HepG2 (cell line): ENCODE data around the gene ZNF782. TPM values are rescaled to one million over a fixed set of nuclear protein-coding genes. Genes with fewer than 3 reads are reported as not detected.

Source experiments
- ARNT2 ChIP-seq: sonication (generic); formaldehyde crosslinking; IDR thresholded peaks from 2 replicates; pipeline ENCODE4 v1.8.0; 2022; ENCODE audit warnings: mild to moderate bottlenecking, low read depth, missing genetic modification reagents, moderate library complexity
- CBX2 ChIP-seq, 2 experiments: fragments of 200-600 bp in 1 of 2; sonication (generic); formaldehyde crosslinking in 1 of 2; IDR thresholded peaks; 2 replicates each; pipeline versions ENCODE4 v1.7.0 to v1.8.1; 2018 to 2022; ENCODE audit warnings: low read depth in 2 of 2, low read length in 1 of 2, mild to moderate bottlenecking in 1 of 2, missing genetic modification reagents in 1 of 2
- ERF ChIP-seq: IDR thresholded peaks from 2 replicates; pipeline ENCODE4 v1.6.1; 2018; ENCODE audit warnings: missing biosample characterization, missing genetic modification reagents
- HOXA7 ChIP-seq: sonication (generic); formaldehyde crosslinking; IDR thresholded peaks from 2 replicates; pipeline ENCODE4 v1.8.1; 2022; ENCODE audit warnings: mild to moderate bottlenecking, missing genetic modification reagents, moderate library complexity
- ISL2 ChIP-seq: sonication (generic); formaldehyde crosslinking; IDR thresholded peaks from 2 replicates; pipeline ENCODE4 v1.5.0; 2020; ENCODE audit warnings: missing genetic modification reagents
- NPAS2 ChIP-seq: sonication (generic); formaldehyde crosslinking; IDR thresholded peaks from 2 replicates; pipeline ENCODE4 v1.8.0; 2022; ENCODE audit warnings: mild to moderate bottlenecking, missing genetic modification reagents, borderline replicate concordance
- ZNF33B ChIP-seq: sonication (generic); formaldehyde crosslinking; IDR thresholded peaks from 2 replicates; pipeline ENCODE4 v1.5.1; 2020; ENCODE audit warnings: mild to moderate bottlenecking, missing genetic modification reagents
- polyA plus RNA-seq, 8 experiments: library from polyadenylated mRNA; depleted of rRNA in 3 of 8; stranded (reverse) in 7 of 8; unstranded in 1 of 8; fragments of >200 nt; fragmentation: Illumina TruSeq in 4 of 8; extraction: Trizol in 4 of 8; gene quantifications; 2 replicates each; pipeline versions ENCODE4 v1.2.1 to v1.2.3, GENCODE V29; 2011 to 2016; ENCODE audit warnings: low read depth in 4 of 8, missing spikeins in 1 of 8, mixed read lengths in 1 of 8; ENCODE audit not compliant: insufficient read depth in 1 of 8
- total RNA-seq, 5 experiments: library from RNA; depleted of rRNA; stranded (reverse); fragments of >200 nt; fragmentation: Illumina TruSeq; extraction: Trizol; gene quantifications; 2 replicates each; pipeline ENCODE4 v1.2.3, GENCODE V29; 2016; ENCODE audit warnings: low read depth in 1 of 5
- TF ChIP-seq, protein P1 (sequence below): sonication (generic); formaldehyde crosslinking; conservative IDR thresholded peaks from 2 replicates; pipeline ENCODE4 v1.4.0; 2020; ENCODE audit warnings: mild to moderate bottlenecking, missing genetic modification reagents, moderate library complexity
- TF ChIP-seq, protein P2 (sequence below): sonication (generic); formaldehyde crosslinking; IDR thresholded peaks from 2 replicates; pipeline ENCODE4 v1.5.0; 2020; ENCODE audit warnings: missing genetic modification reagents
- TF ChIP-seq, protein P3 (sequence below): sonication (generic); formaldehyde crosslinking; IDR thresholded peaks from 2 replicates; pipeline ENCODE4 v1.5.1; 2020; ENCODE audit warnings: mild to moderate bottlenecking, missing genetic modification reagents
- TF ChIP-seq, protein P4 (sequence below): sonication (generic); formaldehyde crosslinking; IDR thresholded peaks from 2 replicates; pipeline ENCODE4 v1.4.0; 2020; ENCODE audit warnings: mild to moderate bottlenecking, missing genetic modification reagents
- TF ChIP-seq, protein P5 (sequence below): sonication (generic); formaldehyde crosslinking; IDR thresholded peaks from 2 replicates; pipeline ENCODE4 v1.8.1; 2023; ENCODE audit warnings: mild to moderate bottlenecking, missing genetic modification reagents
- TF ChIP-seq, protein P6 (sequence below): sonication (generic); formaldehyde crosslinking; IDR thresholded peaks from 2 replicates; pipeline ENCODE4 v1.5.0; 2020; ENCODE audit warnings: mild to moderate bottlenecking, missing genetic modification reagents

ZNF782 gene
- total and polyA plus RNA-seq, 2 of the 13 experiments (the other 11 are each of a cell fraction or from before 2014, with no cell fraction given), result 1.4 to 4.9 TPM

DNA sequence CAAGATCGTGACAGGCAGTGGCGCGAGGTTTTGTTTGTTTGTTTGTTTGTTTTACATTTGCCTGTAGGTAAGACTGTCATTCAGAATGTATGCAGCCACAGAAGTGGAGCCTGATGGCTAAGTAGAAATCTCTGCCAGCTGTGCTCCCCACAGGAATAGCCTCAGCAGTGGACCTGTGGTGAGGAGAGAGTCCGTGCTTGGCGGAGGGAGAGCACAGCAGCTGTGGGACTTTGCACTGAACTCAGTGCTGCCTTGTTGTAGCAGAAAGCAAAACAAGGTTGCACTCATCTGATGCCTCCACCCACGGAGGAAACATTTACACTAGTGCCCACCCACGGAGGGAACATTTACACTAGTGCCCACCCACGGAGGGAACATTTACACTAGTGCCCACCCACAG is 4.4 kb upstream of the ZNF782 start (continued):
- TF ChIP-seq, protein P1, sequence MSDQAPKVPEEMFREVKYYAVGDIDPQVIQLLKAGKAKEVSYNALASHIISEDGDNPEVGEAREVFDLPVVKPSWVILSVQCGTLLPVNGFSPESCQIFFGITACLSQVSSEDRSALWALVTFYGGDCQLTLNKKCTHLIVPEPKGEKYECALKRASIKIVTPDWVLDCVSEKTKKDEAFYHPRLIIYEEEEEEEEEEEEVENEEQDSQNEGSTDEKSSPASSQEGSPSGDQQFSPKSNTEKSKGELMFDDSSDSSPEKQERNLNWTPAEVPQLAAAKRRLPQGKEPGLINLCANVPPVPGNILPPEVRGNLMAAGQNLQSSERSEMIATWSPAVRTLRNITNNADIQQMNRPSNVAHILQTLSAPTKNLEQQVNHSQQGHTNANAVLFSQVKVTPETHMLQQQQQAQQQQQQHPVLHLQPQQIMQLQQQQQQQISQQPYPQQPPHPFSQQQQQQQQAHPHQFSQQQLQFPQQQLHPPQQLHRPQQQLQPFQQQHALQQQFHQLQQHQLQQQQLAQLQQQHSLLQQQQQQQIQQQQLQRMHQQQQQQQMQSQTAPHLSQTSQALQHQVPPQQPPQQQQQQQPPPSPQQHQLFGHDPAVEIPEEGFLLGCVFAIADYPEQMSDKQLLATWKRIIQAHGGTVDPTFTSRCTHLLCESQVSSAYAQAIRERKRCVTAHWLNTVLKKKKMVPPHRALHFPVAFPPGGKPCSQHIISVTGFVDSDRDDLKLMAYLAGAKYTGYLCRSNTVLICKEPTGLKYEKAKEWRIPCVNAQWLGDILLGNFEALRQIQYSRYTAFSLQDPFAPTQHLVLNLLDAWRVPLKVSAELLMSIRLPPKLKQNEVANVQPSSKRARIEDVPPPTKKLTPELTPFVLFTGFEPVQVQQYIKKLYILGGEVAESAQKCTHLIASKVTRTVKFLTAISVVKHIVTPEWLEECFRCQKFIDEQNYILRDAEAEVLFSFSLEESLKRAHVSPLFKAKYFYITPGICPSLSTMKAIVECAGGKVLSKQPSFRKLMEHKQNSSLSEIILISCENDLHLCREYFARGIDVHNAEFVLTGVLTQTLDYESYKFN (CRISPR knock-in tag), result peak; percentile 53
- TF ChIP-seq, protein P2, sequence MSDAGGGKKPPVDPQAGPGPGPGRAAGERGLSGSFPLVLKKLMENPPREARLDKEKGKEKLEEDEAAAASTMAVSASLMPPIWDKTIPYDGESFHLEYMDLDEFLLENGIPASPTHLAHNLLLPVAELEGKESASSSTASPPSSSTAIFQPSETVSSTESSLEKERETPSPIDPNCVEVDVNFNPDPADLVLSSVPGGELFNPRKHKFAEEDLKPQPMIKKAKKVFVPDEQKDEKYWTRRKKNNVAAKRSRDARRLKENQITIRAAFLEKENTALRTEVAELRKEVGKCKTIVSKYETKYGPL (CRISPR knock-in tag), result no peak
- TF ChIP-seq NPAS2 (no peak), ZNF33B (CRISPR knock-in tag) (no peak), ISL2 (CRISPR knock-in tag) (no peak), CBX2 (IDR thresholded peaks at IDR 0.05; ENCODE audit: low read depth, low read length) (no peak), CBX2 (CRISPR knock-in tag; IDR thresholded peaks at IDR 0.05; ENCODE audit: low read depth) (no peak), ARNT2 (CRISPR knock-in tag) (no peak), HOXA7 (CRISPR knock-in tag) (no peak), ERF (CRISPR knock-in tag) (no peak)
- TF ChIP-seq, protein P3, sequence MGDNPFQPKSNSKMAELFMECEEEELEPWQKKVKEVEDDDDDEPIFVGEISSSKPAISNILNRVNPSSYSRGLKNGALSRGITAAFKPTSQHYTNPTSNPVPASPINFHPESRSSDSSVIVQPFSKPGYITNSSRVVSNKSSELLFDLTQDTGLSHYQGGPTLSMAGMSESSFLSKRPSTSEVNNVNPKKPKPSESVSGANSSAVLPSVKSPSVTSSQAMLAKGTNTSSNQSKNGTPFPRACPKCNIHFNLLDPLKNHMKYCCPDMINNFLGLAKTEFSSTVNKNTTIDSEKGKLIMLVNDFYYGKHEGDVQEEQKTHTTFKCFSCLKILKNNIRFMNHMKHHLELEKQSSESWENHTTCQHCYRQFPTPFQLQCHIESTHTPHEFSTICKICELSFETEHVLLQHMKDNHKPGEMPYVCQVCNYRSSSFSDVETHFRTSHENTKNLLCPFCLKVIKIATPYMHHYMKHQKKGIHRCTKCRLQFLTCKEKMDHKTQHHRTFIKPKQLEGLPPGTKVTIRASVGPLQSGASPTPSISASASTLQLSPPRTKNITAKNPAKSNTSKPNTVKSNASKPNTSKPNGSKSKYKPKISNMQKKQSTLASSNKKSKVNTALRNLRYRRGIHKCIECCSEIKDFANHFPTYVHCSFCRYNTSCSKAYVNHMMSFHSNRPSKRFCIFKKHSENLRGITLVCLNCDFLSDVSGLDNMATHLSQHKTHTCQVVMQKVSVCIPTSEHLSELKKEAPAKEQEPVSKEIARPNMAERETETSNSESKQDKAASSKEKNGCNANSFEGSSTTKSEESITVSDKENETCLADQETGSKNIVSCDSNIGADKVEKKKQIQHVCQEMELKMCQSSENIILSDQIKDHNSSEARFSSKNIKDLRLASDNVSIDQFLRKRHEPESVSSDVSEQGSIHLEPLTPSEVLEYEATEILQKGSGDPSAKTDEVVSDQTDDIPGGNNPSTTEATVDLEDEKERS (CRISPR knock-in tag), result no peak
- TF ChIP-seq, protein P4, sequence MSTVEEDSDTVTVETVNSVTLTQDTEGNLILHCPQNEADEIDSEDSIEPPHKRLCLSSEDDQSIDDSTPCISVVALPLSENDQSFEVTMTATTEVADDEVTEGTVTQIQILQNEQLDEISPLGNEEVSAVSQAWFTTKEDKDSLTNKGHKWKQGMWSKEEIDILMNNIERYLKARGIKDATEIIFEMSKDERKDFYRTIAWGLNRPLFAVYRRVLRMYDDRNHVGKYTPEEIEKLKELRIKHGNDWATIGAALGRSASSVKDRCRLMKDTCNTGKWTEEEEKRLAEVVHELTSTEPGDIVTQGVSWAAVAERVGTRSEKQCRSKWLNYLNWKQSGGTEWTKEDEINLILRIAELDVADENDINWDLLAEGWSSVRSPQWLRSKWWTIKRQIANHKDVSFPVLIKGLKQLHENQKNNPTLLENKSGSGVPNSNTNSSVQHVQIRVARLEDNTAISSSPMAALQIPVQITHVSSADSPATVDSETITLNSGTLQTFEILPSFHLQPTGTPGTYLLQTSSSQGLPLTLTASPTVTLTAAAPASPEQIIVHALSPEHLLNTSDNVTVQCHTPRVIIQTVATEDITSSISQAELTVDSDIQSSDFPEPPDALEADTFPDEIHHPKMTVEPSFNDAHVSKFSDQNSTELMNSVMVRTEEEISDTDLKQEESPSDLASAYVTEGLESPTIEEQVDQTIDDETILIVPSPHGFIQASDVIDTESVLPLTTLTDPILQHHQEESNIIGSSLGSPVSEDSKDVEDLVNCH (CRISPR knock-in tag), result no peak
- TF ChIP-seq, protein P5, sequence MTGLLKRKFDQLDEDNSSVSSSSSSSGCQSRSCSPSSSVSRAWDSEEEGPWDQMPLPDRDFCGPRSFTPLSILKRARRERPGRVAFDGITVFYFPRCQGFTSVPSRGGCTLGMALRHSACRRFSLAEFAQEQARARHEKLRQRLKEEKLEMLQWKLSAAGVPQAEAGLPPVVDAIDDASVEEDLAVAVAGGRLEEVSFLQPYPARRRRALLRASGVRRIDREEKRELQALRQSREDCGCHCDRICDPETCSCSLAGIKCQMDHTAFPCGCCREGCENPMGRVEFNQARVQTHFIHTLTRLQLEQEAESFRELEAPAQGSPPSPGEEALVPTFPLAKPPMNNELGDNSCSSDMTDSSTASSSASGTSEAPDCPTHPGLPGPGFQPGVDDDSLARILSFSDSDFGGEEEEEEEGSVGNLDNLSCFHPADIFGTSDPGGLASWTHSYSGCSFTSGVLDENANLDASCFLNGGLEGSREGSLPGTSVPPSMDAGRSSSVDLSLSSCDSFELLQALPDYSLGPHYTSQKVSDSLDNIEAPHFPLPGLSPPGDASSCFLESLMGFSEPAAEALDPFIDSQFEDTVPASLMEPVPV, result no peak
- TF ChIP-seq, protein P6, sequence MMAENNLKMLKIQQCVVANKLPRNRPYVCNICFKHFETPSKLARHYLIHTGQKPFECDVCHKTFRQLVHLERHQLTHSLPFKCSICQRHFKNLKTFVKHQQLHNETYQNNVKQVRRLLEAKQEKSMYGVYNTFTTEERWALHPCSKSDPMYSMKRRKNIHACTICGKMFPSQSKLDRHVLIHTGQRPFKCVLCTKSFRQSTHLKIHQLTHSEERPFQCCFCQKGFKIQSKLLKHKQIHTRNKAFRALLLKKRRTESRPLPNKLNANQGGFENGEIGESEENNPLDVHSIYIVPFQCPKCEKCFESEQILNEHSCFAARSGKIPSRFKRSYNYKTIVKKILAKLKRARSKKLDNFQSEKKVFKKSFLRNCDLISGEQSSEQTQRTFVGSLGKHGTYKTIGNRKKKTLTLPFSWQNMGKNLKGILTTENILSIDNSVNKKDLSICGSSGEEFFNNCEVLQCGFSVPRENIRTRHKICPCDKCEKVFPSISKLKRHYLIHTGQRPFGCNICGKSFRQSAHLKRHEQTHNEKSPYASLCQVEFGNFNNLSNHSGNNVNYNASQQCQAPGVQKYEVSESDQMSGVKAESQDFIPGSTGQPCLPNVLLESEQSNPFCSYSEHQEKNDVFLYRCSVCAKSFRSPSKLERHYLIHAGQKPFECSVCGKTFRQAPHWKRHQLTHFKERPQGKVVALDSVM (CRISPR knock-in tag), result no peak
